GM18499 (cell line): Measurements from ENCODE around the gene MRPS14.
A peak's percentile ranks its signal among the peaks of the same experiment; 100 is the strongest.
"Not testable (repeated sequence)": the region's sequence is repeated elsewhere in the genome, so short reads cannot be mapped to it uniquely, and the experiment has no call there.

ENCODE experiments used
- ATAC-seq: cut with Tn5 transposase; IDR thresholded peaks from one replicate; pipeline ENCODE4 v1.9.1; 2021; ENCODE audit warnings: moderate number of reproducible peaks; ENCODE audit not compliant: insufficient read depth, unreplicated experiment

The MRPS14 gene

DNA sequence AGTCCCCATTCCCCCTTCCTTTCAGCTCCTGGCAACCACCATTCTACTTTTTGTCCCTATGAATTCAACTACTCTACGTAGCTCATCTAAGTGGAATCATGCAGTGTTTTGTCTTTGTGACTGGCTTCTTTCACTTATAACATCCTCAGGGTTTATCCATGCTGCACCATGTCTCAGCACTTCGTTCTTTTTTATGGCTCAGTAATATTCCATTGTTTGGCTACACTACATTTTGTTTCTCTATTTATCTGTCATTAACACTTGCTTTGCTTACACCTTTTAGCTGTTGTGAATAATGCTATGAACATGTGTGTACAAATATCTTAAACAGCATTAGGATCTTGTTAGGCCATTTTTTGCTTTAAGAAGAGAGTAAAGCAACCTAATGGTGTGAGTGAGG is 1.5 kb upstream of the MRPS14 start:
- no peak for ATAC-seq

DNA sequence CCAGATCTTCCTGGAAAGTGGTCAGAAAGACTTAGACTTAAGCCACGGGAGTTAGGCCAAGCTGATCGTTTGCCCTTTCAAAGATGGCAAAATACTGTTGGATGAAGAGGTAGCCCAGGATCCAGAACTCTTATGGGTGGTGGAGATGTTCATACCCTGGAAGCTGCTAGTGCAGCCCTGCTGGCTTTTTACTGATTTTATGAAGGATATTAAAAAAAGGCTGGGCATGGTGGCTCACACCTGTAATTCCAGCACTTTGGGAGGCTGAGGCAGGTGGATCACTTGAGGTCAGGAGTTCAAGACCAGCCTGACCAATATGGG is 657 bp upstream of the MRPS14 start:
- ATAC-seq, result not testable (repeated sequence)

DNA sequence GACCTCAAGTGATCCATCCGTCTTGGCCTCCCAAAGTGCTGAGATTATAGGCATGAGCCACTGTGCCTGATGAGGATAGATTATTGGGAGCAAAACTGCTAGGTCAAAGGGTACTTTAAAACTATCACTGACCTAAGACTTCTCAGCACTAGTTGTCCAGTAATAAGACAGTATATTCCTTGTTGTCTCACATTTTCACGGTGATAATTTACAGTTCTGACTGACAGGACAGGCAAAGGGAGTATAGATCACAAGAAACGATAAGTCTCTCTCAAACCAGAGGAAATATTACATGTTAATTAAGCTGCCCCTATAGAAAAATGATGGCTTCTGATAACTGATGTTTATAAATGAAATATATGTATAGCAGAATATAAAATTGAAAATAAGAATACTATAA is 3.7 kb downstream of the MRPS14 start:
- no peak for ATAC-seq

DNA sequence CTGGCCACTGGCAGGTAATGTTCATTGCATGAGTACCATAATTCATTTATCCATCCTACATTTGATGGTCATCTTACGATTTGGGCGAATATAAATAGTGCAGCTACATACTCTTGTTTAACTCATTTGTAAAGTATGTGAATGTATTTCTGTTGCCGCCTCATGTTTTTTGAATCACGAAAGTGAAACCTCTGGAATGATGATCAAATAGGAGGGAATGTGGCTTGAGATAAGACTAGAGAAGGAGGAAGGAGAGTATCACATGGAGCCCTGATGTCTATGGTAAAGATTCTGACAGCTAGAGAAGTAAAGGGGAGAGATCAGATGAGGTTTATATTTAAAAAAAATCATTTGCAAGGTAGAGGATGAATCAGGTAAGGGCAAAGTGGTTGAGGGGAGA is 8.0 kb downstream of the MRPS14 start:
- ATAC-seq, result no peak

DNA sequence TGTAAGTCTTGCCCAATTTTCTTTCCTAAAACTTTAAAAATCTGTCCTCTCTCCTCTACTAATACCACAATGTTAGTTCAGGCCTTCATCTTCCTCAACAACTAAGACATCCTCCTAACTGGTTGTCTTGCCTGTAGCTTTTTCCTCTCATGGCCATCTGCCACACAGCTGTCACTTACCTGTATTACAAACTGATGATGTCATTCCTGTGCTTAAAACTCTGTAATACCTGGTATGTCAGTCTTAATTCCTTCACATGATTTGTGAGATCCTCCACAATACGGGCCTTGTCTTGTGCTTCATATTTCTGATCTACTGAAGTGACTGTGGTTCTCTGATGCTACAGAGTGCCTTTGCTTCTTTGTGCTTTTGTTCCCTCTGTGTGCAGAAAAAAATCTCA is 9.8 kb downstream of the MRPS14 start:
- ATAC-seq, result no peak

DNA sequence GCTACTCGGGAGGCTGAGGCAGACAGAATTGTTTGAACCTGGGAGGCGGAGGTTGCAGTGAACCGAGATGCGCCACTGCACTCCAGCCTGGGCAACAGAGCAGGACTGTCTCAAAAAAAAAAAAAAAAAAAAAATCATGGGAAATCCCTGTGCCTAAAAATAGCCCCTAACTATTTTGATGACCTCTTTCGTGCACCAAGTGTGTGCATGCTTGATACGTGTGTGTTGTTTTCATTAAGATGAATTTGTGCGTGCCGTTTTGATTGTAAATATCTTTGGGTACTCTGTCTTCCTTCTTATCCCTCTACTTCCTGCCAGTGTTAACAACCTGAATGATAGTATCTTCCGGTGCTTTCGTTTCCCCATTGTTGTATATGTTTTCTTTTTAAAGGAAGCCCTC is 13.7 kb downstream of the MRPS14 start:
- ATAC-seq, result no peak

DNA sequence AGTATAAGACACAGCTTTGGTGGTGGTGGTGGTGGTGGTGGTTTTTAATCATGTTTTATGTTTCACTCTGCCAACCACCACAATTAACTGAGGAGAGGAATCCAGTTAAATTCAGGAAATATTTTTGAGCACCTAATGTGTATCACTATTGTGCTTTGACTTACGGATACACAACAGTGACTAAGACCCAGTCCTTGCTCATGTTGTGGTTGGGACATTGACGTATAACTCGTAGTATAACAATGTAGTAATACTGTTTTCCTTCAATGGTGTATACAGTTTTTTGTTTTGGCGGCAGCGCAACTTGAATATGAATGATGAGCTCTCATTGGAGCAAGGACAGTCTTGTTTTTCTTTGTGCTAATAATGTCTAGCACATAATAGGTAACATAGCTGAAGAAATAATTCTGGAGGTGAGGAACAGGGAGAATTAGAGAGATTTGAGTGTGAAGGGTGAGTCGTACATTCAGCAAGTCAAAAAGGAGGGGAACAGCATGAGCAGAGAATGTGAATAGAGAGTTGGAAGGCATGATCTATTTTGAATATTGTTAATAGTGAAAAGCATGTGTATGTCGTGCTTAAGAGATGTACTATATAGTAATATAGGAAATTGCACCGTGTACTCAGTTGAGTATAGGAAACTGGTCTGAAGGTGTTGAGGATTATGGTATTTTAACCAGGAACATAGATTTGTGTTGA is 18.0 kb downstream of the MRPS14 start:
- ATAC-seq, result no peak

DNA sequence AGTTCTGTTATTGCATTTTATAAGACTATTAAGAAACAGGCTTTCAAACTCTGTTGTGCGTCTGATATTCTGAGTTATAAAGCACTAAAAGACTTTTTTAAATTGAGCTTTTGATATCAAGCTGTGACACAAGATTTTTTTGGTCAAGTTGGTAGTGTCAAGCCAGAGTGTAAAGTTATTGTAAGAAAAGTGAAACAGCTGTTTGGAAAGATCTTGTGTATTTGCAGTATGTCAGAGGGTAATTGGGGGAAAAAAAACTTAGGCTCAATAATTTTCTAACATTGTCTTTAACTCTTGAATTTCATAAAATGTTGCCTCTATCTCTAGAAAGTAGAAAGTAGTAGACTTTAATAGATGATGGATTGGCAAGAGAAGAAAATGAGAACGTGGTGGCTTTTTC is 19.7 kb downstream of the MRPS14 start:
- ATAC-seq, result no peak

DNA sequence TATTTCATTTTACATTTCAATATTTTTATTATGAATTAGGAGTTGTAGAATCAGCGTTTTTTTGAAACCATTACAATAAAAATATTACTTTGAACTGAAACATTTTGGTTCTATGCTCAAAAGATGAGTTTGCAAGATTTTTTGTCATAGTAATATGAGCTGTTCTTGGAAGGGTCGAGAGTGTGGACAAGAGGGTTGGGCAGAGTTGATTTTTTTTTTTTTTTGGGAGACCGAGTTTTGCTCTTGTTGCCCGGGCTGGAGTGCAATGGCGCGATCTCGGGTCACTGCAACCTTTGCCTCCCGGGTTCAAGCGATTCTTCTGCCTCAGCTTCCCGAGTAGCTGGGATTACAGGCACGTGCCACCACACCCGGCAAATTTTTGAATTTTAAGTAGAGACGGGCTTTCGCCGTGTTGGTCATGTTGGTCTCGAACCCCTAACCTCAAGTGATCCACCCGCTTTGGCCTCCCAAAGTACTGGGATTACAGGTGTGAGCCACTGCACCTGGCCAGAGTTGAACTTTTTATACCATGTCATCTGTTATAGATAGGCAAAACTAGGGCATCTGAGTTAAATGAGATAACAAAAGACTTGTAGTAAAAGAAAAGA is 20.2 kb downstream of the MRPS14 start:
- ATAC-seq, result no peak

DNA sequence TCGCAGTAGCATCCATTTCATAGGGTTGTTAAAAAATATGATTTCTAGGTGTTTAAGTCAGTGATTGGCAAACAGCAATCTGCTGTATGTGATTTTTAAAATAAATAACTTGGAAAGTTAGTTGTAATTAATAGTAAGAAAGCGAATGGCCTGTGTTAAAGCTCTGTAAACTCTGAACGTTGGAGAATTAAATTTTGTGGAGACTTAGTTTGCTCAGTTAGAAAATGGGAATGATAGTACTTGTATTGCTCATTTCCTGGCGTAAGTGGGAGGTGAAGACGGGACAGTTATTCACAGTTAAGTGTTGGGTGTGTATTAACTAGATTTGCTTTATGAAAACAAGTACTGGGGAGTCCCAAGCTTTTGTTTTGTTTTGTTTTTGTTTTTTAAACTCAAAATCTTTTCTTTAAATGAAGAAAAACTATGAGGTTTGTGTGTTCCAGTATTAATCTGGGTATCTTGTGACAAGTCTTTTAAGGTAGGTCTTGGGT is 22.5 kb downstream of the MRPS14 start:
- no peak for ATAC-seq

DNA sequence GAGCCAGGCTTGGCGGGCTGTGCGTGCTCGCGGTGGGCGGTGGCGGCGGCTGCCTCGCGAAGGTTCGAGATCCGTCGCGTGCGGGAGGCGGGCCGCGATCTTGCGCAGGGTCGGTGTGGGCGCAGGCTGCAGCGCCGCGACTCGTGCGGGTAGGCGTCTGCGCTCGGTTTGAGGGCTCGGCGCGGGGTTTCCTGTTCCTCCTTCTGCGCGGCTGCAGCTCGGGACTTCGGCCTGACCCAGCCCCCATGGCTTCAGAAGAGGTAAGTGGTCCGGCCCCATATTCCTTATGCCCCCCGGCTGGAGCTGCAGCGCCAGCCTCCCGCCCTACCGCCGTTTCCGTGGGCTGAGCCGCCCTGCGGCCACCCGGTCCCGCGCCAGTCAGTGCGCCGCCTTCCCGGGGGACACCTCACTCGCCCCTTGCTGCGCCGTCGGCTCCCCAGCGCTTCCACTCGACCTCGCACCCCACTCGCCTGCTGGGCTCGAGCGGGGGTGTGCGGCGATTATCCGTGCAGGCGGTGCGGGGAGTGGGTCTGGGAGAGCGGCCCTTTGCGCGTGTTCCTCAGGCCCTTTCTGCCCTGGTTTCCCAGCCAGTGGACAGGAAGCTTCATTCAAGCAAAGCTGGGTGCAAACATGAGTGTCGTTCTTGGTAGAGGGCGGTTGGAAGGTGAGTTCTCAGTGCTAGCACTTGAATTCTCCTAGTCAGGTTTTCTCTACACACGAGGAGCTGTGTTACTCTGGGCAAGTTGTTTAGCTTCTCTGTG is 23.1 kb downstream of the MRPS14 start, which contains the start of gene CACYBP:
Gene CACYBP (plus strand): TSS at position 12 of the 761 bp plus-strand sequence. CDS start 234 bp downstream, at position 246.
- ATAC-seq, result no peak

DNA sequence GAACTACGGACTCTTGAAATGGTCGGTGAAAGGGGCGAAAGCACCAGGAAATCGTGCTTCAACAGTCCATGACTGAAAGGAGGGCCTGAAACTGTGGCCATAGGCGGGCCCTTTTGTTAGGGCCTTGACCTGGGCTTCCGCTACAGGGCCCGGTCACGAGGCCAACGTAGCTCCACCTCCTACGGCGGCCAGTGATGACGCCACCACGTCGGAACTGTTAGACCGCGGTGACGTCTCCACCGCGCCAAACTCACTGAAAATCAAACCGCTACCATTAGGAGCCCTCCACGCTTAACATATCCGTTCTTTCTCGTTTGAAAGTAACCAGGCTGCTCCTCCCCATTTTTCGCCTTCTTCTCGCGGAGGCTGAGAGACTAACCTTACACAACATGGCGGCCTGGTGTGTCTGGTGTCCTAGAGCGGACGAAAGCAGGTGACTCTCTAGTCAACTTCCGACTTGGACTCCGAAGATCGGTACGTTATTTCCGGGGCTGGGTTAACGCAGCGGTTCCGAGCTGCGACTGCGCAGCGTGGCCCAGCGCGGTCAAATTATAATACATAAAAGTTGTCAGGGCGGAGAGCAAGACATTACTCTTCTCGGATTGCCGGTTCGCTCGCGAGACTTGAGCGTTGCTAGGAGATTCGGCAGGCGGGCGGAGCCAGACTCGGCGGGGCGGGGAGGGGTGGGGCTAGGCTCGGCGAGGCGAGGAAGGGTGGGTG is 23.8 kb downstream of the MRPS14 start:
- ATAC-seq, result peak; percentile 70

DNA sequence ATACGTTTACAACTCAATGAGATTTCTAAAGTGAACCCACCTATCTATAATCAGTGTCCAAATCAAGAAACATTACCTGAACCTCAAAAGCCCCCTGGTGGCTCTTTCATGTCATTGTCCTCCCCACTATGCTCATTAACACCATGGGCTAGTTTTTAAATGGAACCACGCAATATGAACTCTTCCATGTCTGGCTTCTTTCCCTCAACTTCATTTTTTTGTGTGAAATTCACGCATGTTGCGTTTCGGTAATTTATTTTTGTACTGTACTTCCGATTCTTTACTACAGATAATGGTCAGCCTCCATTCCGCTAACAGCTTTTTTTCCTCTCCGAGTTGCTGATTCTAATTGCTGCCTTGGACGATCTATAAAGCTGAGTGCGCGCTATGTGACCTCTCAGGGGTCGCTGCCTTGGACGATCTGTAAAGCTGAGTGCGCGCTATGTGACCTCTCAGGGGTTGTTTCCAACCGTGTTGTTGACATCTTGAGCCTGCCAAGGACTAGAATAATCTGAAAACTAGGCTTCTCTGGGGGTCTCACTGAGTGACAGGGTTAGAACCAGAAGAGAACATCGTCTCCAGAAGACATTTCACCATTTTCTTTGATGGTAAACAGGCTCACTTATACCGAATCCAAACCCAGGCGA is 24.5 kb downstream of the MRPS14 start:
- ATAC-seq, result no peak

DNA sequence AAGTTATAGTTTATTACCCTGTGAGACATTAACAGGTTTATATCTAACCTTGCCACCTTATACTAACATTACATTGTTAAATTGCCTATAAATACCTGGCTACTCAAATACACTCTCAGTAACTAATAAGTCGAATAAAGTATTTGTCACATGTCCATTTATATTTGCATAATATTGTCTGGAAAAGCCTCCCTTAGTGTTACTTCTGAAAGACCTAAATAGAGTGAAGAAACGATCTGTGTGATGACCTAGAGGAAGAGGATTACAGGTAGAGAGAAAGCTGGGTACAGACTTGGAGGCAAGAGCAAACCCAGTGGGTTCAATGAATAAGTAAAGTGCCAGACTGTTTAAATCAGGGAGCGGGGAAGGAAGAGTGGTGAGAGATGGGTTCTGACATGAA is 26.2 kb downstream of the MRPS14 start:
- no peak for ATAC-seq

DNA sequence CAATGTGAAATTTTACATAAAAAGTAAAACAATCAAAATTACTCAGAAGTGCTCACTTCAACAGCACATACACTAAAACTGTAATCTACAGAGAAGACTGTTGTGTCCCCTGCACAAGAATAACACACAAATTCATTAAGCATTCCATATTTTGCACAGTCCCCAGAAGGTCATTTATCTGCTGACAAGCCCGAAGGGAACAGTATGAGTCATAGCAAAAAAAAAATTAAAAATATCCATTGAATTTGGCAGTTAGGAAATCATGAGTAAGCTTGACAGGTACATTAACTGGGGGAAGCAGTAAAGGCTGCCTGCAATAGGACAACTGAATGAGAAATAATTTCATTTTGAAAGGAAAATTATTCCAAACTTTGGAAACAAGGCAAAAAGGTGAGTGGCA is 26.7 kb downstream of the MRPS14 start:
- ATAC-seq, result no peak

DNA sequence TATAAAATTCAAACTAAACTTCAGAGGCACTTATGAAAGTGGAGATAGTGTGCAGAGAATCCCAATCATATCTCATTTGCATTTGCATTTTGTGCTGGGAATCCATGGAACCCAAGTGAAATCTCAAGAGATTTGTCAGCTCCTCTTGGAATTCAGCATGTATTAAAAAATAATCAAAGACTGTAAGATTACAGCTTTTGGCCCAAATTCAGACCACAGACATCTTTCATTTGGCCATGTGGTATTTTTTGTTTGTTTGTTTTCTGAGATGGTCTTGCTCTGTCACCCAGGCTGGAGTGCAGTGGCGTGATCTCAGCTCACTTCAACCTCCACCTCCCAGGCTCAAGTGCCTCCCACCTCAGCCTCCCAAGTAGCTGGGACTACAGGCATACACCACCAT is 27.3 kb downstream of the MRPS14 start:
- no peak for ATAC-seq

DNA sequence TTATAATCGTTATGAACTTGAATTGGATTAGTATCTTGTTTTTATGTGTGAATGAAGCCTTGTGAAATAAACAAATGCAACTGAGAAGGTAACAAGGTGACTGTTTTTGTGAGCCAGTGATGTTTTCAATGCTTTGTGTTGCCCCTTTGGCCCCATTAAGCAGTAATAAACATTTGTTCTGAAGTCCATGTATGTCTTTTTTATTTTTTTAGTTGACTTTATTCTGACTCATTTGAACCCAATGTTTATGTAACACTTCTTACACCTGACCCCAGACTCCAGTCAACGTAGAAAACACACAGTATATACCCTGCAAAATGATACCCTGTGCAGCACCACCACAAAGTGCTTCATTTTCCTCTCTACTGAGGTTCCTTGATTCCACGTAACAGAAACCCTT is 28.1 kb downstream of the MRPS14 start:
- ATAC-seq, result no peak

DNA sequence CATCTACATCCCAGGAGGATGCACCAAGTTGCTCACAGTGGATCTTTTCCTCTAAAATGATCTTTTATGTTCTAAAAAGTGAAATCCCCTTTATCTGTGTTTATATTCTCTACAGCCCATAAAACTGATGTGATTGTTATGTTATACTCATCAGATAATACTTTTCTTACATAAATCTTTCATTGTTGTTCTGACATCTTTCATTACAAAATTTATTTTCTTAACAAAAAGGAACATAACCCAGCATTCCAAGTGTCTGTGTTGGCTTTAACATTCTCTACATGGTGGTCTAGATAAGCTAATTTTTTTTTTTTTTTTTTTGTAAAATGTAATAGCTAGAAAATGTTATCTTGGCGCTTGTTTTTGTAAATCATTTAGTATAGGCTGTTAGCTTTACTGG is 31.8 kb downstream of the MRPS14 start:
- no peak for ATAC-seq

DNA sequence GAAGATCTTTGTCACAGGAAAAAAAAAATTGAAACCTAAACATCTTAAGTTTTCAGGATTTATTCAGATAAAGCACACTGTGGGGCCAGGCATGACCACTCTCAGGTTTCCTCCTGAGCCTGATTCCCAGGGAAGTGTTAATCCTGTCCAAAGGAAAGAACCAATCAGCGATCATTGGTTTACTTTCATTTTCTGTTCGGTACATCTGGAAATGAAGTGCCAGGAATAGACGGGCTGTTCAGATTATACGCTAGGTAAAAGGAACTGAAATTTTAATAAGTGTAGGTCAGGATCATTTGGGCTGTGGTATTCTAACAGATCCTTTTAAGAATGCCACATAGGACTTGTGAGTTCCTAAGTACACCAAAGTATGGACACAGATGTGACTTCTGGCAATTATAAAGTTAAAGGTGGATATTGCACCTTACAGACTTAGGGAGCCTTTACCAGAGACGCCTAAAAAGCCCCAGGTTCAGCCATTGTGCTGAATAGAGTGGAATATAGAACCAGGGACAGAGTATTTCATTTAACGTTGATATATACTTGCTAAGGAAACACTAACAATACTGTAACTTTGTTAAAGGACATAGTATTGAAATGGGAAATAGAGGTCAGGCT is 32.7 kb downstream of the MRPS14 start:
- no peak for ATAC-seq
